DMS114 treated with DMSO at 0.1 percent for 48 hours (cell line): Measurements from ENCODE around the gene CDH26.

ENCODE experiments used
- DNase-seq: peaks from one replicate; lab custom pipeline; 2025; ENCODE audit not compliant: unreplicated experiment; lab: John Stamatoyannopoulos, UW

The CDH26 gene

DNA sequence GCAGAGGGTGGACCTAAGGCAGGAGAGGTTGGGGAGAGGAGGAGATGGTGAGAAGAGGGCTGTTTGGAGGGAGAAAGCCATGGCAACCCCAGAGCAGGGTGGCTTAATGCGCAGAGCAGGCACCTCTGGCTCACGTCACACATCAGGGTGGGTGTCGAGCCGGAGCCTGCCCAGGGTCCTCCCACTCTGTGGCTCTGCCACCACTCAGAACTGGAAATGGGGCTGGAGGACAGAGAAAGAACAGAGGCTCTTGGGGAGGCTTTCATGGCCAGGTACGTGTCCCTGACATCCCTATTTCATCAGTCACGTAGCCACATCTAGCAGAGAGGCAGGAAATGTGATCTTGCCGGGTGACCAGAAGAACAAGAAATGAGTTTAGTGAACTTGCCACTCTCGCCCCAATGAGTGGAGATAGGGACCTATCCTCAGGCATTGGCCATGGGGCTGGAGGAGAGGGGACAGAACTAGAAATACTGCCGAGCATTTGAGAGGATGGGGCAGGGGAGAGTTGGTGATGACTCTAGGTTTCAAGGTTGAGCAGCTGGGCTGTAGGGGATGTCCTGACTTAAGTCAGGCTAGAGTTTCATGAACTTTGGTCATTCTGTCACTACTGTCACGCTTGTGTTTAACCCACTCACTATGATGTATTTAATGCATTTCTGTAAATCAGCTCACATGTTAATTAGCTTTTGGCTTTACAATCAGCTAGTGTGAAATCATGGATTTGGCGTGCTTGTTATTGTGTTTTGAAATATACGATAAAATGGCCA lies 52.7 kb downstream of the CDH26 start:
- DNase-seq = no peak

DNA sequence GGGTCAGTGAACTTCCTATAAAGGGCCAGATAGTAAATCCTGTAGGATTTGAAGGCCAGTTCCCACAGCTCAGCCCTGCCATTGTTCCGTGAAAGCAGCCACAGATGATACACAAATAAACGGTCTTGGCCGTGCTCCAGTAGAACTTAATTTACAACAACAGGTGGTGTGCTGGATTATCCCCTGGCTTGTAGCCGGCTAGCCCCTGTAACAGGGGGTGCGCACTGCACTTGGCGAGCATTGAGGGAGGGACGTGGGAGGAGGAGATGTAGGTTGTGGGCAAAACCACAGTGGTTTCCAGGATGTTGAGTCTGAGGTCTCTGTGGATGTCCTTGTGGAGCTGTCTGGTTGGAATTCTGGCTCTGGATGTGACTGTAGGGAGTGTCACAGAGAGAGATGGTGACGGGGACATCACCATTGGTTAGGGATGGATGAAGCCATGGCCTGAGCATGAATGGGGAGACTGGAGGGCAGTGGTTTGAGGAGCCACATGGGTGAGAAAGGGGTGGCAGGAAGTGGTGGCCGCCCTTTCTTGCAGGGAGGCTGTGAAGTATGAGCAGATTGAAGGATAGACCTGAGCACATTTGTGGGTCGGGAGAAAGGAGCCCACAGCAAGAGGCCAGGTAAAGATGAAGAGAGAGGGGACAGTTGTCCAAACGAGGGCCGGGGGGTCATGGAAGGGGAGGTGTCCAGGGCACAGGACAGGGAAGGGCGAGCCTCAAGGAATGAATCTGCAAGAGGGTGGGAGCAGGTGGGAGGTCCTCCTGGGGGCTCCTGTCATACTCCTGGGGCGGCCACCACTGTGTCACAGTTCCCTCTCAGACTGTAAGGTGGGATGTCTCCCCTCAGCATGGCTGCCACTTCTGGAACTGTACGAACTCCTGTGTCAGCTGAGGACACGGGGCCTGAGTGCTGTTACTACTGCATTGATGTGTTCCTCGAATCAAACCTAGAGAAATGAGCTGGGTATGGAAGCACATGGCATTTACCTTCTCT lies 53.6 kb downstream of the CDH26 start:
- DNase-seq = no peak

- DNase-seq = no peak
These were observed 55.3 kb downstream of the CDH26 start for GRCh38 chr20:60013296-60014139.

DNA sequence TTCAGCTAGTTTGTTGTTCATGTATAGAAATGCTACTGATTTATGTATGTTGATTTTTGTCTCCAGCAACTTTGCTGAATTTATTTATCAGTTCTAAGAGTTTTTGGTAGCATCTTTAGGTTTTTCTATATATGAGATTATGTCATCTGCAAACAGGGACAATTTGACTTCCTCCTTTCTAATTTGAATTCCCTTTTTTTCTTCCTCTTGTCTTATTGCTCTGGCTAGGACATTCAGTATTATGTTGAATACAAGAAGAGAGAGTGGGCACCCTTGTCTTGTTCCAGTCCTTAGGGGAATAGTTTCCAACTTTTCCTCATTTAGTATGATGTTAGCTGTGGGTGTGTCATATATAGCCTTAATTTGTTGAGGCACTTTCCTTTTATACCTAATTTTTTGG lies 58.2 kb downstream of the CDH26 start:
- DNase-seq = no peak

DNA sequence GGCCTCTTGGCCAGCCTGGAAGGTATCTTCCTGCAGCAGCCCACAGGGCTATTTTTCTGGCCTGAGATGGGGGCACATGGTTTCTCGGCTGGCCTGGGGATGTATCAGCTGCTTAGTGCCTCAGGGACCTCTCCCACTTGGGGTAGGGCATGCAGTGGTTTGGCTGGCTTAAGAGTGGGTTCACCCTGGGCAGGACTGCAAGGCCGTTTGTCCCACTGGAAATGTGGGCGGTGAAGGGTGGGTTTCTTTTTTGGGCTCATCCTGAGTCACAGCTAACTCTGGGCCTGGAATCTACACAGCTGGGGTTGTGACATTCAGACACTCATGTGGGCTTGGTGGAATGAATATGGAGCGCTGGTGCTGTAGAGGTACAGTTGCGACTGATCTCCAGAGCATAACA lies 62.0 kb downstream of the CDH26 start:
- DNase-seq = no peak

DNA sequence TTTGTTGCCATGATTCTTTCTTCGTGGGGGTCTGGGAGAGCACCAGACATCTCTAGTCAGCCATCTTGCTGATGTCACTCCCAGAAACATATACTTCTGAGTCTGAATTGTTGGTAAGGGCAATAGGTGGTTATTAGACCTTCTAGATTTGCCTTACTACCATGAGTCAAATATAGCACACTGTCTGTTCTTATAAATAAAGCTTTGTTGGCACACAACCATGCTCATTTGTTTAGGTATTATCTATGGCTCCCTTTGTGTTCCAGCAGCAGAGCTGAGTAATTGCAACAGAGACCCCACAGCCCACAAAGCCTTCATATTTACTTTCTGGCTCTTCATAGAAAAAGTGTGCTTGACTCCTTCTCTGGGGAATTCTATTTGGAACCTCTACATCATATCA lies 62.9 kb downstream of the CDH26 start:
- no peak for DNase-seq

DNA sequence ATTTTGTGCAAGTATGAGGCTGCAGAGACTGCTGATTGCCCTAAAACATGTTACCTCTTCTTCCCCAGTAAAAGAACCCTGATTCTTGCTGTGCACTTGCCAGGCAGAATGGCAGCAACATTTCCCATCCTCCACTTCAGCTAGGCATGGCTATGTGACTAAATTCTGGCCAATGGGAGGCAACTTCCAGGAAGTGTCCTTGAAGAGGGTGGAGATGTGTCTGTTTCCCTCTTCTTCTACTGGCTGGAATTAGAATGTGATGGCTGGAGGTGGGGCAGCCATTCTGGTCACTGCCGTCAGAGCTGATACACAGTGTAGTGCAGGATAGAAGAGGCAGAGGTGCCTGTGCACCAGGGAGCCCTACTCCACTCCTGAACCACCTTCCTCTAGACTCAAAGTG lies 64.6 kb downstream of the CDH26 start:
- no peak for DNase-seq

DNA sequence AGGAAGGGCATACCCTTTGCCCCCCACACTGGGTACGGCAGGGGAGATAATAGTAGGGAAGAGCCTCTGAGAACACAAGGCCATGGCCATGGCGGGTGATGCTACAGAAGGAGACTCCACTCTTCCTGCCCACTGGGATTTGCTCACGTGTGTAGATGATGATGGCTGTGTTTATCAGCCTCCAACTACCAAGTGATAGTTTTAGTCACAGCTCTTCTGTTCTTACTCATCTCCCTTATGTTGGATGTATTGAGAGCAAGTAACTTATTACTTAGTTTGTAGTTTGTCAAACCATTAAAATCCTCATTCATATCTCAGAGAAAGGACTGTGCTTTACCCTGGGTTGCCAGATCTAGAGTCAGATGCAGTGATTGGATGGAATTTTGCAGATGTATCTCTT lies 66.0 kb downstream of the CDH26 start:
- no peak for DNase-seq

DNA sequence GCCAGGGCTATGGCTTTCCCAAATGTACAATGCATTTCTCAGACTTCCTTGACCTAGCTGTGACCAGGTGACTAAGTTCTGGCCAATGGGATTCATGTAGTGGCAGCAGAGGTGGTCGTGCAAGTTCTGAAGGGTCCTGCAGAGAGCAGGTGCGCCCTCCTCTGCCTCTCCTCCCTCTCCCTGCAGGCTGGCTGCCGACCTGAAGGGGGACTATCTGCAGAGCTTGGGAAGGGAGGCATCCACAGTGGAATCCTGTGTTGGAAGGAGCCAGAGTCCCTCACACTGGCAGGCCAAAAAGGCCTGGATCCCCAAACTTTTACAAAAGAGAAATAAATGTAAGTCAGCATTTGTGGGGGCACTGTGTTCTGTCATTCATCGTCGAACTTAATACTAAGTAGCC lies 66.6 kb downstream of the CDH26 start:
- DNase-seq = no peak

DNA sequence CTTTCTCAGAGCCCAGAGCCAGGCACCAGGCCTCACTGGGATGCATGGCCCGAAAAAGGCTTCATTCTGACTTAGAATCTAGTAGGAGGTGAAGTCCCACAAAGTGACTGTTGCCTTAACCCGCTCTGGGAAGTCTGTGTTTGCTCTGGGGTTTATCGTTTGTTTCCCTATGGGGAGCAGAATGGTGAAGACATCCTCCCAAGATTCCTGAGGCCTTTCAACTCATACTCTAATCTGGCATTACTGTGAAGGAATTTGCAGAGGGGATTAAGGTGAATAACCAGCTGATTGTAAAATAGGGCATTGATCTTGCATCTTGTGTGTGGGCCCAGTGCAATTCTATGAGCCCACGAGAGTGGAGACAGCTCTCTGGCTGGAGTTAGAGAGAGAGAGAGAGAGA lies 67.8 kb downstream of the CDH26 start:
- DNase-seq = no peak

DNA sequence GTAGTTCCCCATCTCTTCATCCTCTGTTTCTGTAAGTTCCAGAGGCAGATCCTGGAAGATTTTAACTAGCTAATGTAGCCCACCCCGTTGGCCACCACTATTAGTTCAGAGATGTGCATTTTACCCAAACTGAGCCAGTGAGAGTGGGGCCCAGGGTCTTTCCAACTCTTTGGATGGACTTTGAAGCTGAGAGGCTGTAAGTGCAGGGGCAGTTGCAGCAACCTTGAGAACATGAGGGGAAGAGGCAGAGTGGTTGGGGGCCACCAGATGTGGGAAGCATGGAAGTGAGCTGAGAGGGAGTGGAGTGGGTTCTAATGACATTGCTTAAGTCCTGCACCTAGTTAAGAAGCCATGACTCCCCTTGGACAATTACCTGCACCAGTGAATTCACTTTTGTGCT lies 72.2 kb downstream of the CDH26 start:
- no peak for DNase-seq

- no peak for DNase-seq
These were observed 72.9 kb downstream of the CDH26 start for GRCh38 chr20:60031107-60031506.

- DNase-seq = no peak
These were observed 76.2 kb downstream of the CDH26 start for GRCh38 chr20:60034231-60035110.

DNA sequence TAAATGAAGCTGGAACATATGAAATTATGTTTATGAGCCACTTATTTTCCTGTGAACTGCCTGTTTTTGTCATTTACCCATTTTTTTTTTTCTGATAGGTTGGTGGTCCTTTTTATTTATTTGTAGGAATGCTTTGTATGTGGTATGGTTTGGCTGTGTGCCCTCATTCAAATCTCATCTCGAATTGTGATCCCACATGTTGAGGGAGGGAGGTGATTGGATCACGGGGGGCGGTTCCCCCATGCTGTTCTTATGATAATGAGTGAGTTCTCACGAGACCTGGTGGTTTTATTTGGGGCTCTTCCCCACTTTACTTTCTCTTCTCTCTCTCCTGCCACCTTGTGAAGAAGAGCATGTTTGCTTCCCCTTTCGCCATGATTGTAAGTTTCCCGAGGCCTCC lies 77.3 kb downstream of the CDH26 start:
- no peak for DNase-seq

DNA sequence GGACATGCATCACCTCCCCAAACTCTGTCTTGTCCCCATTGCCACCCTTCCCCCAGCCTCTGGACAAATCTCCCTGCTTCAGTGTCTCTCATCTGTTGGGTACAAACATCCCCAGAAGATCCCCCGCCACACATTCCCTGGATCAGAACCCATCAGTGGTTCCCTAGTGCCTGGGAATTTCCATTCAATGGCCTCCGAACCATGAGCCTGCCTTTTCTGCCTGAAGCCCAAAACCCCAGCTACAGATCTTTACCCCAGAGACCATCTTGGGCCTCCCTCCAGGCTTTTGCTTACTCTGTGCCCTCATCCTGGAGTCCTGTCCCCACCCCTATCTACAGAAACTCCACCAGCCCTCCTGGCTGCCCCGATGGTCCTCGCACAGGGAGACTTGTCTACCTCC lies 78.1 kb downstream of the CDH26 start:
- DNase-seq = no peak

GRCh38 chr20:60036746-60037499 lies 78.7 kb downstream of the CDH26 start:
- DNase-seq = no peak

DNA sequence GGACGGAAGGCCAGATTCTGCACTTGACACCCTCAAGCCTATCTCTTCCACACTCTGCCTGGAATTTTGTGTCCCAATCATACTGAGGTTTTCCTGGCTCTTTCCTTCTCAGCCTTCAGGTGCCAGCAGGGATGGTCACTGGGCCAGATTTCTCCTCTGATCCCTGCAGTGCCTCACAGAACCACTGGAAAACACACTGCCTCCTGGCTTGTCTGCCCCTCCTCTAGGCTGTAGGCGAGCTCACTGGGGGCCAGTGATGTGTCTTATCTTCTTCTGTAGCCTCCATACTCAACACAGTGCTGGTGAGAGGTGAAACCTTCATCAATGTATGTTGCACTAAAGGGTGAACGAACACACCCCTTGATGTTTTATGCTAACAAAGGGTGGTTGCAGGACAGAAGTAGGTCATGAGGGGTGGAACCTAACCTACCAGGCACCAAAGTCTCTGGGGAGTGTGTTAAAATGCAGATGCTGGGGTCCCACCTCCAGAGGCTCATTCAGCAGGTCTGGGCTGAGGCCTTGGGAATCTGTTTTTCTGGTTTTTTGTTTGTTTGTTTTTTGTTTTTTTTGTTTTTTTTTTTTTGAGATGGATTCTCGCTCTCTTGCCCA lies 80.3 kb downstream of the CDH26 start:
- DNase-seq = no peak

GRCh38 chr20:60039526-60039925 lies 81.3 kb downstream of the CDH26 start:
- no peak for DNase-seq

DNA sequence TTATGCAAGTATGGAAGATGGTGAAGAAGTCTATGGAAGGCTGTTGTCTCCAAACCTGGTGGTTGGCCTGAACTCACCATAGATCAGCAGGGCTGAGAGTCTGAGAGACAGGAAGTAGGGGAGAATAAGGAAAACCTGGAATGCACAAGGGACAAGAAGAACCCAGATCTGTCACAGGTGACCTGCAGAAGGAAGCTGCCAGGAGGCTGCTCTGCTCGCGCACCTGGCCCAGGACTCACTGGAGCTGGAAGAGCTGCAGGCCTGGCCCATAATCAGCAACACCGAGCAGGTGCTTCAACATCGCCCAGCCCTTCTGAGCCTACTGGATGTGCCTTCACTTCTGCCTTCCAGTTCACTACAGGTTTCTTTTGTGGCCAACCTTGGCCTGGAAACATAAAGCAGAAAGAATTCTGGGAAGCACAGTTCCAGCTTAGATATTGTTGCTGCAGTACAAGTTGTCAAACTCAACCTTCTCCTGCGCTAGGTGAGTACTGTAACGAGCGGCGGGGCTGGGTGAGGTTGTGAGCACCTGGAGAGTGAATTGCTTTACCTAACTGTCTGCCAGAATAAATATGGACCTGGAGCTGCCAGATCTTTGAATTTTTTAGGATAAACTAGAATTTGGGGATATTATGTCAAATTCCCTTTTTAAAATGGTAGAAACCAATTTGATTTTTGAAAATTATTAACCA lies 82.4 kb downstream of the CDH26 start:
- no peak for DNase-seq
